HFFc6 (cell line): Measurements from ENCODE around the gene KLHL22. TPM values are rescaled to one million over a fixed set of nuclear protein-coding genes. Genes with fewer than 3 reads are reported as not detected.
"Not testable (repeated sequence)": the region's sequence is repeated elsewhere in the genome, so short reads cannot be mapped to it uniquely, and the experiment has no call there.

Experiments
- DNase-seq: peaks from one replicate; pipeline ENCODE4 v3.0.0-alpha.2; 2018
- H3K27ac Mint-ChIP-seq: 2 replicates; pipeline ENCODE4 v1.8.0; 2020; ENCODE audit warnings: mild to moderate bottlenecking, mixed read lengths
- H3K27me3 Mint-ChIP-seq: 2 replicates; pipeline ENCODE4 v1.8.0; 2021; ENCODE audit warnings: mild to moderate bottlenecking, moderate library complexity, mixed read lengths; ENCODE audit not compliant: insufficient read depth
- H3K36me3 Mint-ChIP-seq: 2 replicates; pipeline ENCODE4 v1.8.0; 2021; ENCODE audit warnings: low read depth, mixed read lengths
- H3K4me1 Mint-ChIP-seq: 2 replicates; pipeline ENCODE4 v1.8.0; 2020; ENCODE audit warnings: low read depth, mixed read lengths
- H3K4me3 Mint-ChIP-seq: 2 replicates; pipeline ENCODE4 v1.8.0; 2020; ENCODE audit warnings: mild to moderate bottlenecking, moderate library complexity, mixed read lengths
- H3K9me3 Mint-ChIP-seq: 2 replicates; pipeline ENCODE4 v1.8.0; 2020; ENCODE audit warnings: mild to moderate bottlenecking, mixed read lengths
- CTCF ChIP-seq: fragments of 200-600 bp; sonication (generic); IDR thresholded peaks from 2 replicates; pipeline ENCODE4 v1.5.0; 2021; ENCODE audit warnings: antibody characterized with exemption, mild to moderate bottlenecking
- total RNA-seq, 6 experiments: library from RNA; stranded (reverse); fragmentation: NEBNext Ultra II Directional; extraction: Animal tissue kit (Norgen Biotek cat#: 25700); gene quantifications; 2 replicates in 1 of 6; 3 replicates in 5 of 6; pipeline ENCODE4 v1.2.3, GENCODE V29; 2021

The KLHL22 gene
- total RNA-seq, 6 experiments from 2014 or later = 19.2 to 25.5 (median 21.6) TPM

GRCh38 chr22:20414450-20414849, 81.1 kb downstream of the KLHL22 start:
- Mint-ChIP-seq H3K27me3 (no peaks in the 10 kb centered on the region; the same call in none of the 2 replicates), H3K9me3 (no peaks in the 10 kb centered on the region), H3K36me3 (no peaks in the 10 kb centered on the region), H3K4me3 (no peak overlapping the region), H3K27ac (no peak overlapping the region), H3K4me1 (peaks cover 6% of the 10 kb centered on the region; the same call in 1 of the 2 replicates)
- TF ChIP-seq CTCF = no peak
- no peak for DNase-seq

- no peak for DNase-seq
- H3K9me3 Mint-ChIP-seq = no peaks in the 10 kb centered on the region
- no peaks in the 10 kb centered on the region; the same call in none of the 2 replicates for H3K27me3 Mint-ChIP-seq
- no peak for TF ChIP-seq CTCF
- no peaks in the 10 kb centered on the region for H3K36me3 Mint-ChIP-seq
- H3K4me1 Mint-ChIP-seq = peaks cover 6% of the 10 kb centered on the region; the same call in 1 of the 2 replicates
- no peak overlapping the region for H3K27ac Mint-ChIP-seq
- H3K4me3 Mint-ChIP-seq = no peak overlapping the region
These were observed 81.5 kb downstream of the KLHL22 start for GRCh38 chr22:20414059-20414440.

- peaks cover 6% of the 10 kb centered on the region; the same call in 1 of the 2 replicates for H3K4me1 Mint-ChIP-seq
These were observed 82.2 kb downstream of the KLHL22 start for GRCh38 chr22:20413217-20414058.

GRCh38 chr22:20412474-20413216, 83.0 kb downstream of the KLHL22 start:
- Mint-ChIP-seq H3K36me3 (no peaks in the 10 kb centered on the region), H3K4me1 (peaks cover 6% of the 10 kb centered on the region; the same call in 1 of the 2 replicates)

More at GRCh38 chr22:20413217-20414058, 82.2 kb downstream of the KLHL22 start:
- H3K27me3 Mint-ChIP-seq = no peaks in the 10 kb centered on the region; the same call in none of the 2 replicates
- H3K9me3 Mint-ChIP-seq = no peaks in the 10 kb centered on the region
- H3K36me3 Mint-ChIP-seq = no peaks in the 10 kb centered on the region
- no peak for TF ChIP-seq CTCF
- no peak for DNase-seq
- H3K4me3 Mint-ChIP-seq = no peak overlapping the region
- no peak overlapping the region for H3K27ac Mint-ChIP-seq

GRCh38 chr22:20409385-20409784, 86.2 kb downstream of the KLHL22 start:
- not testable (repeated sequence) for H3K4me3 Mint-ChIP-seq, H3K4me1 Mint-ChIP-seq, H3K36me3 Mint-ChIP-seq, DNase-seq, H3K27ac Mint-ChIP-seq, H3K27me3 Mint-ChIP-seq, H3K9me3 Mint-ChIP-seq

More at GRCh38 chr22:20412474-20413216, 83.0 kb downstream of the KLHL22 start:
- TF ChIP-seq CTCF = no peak
- H3K27ac Mint-ChIP-seq = no peak overlapping the region
- no peak overlapping the region for H3K4me3 Mint-ChIP-seq
- DNase-seq = no peak
- H3K27me3 Mint-ChIP-seq = no peaks in the 10 kb centered on the region; the same call in 1 of the 2 replicates
- H3K9me3 Mint-ChIP-seq = no peaks in the 10 kb centered on the region
